Measurements from ENCODE around the gene DNAJB8. TPM values are rescaled to one million over a fixed set of nuclear protein-coding genes. Genes with fewer than 3 reads are reported as not detected.

DNAJB8 gene
- total and polyA plus RNA-seq, 2 donors (not counting 1 experiment from before 2014, with no cell fraction given), result not detected

DNA sequence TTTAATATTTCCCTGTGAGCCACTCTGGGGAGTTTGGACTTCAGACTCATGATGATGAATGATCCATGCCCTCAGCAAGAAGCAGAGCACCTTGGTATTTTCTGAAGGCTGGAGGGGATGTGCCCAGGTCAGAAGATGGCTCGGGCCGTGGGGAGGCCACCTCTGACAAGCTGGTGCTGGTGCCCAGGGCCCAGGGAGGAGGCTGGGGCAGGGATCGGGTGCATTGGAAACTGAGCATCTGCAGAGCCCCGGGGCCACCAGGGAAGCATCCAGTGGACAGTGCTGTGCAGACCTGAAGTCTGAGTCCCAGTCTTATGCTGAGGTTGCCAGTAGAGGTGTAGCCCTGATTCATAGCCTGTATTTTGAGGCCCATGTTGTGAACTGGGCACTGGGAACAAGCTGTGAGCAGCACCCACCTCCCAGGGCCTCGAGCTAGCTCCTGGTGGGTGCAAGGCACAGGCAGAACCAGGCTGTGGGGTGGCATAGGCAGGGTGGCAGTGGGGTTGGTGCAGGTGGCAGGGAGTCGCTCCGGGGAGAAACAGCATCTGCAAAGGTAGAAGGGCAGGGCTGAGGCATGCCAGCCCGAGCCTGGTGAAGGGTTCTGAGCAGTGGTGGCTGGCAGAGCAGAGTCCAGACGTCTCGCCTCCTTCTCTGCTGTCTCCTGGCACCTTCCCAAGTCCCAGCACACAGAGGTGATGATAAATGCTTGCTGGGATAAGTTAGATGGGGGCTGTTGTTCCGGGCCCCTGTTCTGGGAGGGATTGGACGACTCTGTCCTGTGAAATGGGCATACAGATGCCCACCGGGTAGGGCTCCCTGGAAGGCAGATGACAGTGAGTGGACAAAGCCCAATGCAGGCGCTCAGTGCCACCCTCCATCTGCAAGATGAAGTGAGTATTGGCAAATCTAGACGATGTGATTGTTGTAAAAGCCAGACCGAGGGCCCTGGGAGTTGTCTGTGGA, 10.6 kb downstream of the DNAJB8 start:
- no peaks in the 10 kb centered on the region for H3K36me3 ChIP-seq (ENCODE audit: control insufficient read depth, insufficient read depth, low read length)
- H3K27me3 ChIP-seq (ENCODE audit: control insufficient read depth, insufficient read depth, low read length), result peaks cover 22% of the 10 kb centered on the region
- no peaks in the 10 kb centered on the region for H4K20me1 ChIP-seq (ENCODE audit: control insufficient read depth, extremely low read depth, insufficient read depth, low read length)
- H3K9me3 ChIP-seq (ENCODE audit: control insufficient read depth, insufficient read depth, low read depth, low read length), result no peaks in the 10 kb centered on the region
- no peak overlapping the region for H3K9ac ChIP-seq (ENCODE audit: insufficient read depth, low read length)
- H2AFZ ChIP-seq (ENCODE audit: low read length), result no peak overlapping the region
- TF ChIP-seq EZH2 (IDR thresholded peaks at IDR 0.05; ENCODE audit: low read length, missing control alignments), result no peak
- no peak for TF ChIP-seq CTCF (conservative IDR thresholded peaks at IDR 0.05 in 1 of 2, IDR thresholded peaks at IDR 0.05 in 1 of 2; ENCODE audit: low read depth in 1 of 2, low read length in 2 of 2)
- DNase-seq (ENCODE audit: low read depth in 2 of 2), result no peak
- H3K79me2 ChIP-seq (ENCODE audit: control insufficient read depth, insufficient read depth, low read length), result no peaks in the 10 kb centered on the region
- no peak overlapping the region for H3K4me2 ChIP-seq (ENCODE audit: extremely low read depth, insufficient read depth, low read length)
- H3K4me1 ChIP-seq (ENCODE audit: control insufficient read depth, extremely low read depth, insufficient read depth, low read length), result no peaks in the 10 kb centered on the region
- no peak overlapping the region for H3K4me3 ChIP-seq (replicated peaks in 1 of 4; ENCODE audit: control extremely low read depth in 1 of 4, insufficient read depth in 1 of 4, low read depth in 3 of 4, low read length in 4 of 4)
- no peak overlapping the region for H3K27ac ChIP-seq (ENCODE audit: insufficient read depth, low read length)

DNA sequence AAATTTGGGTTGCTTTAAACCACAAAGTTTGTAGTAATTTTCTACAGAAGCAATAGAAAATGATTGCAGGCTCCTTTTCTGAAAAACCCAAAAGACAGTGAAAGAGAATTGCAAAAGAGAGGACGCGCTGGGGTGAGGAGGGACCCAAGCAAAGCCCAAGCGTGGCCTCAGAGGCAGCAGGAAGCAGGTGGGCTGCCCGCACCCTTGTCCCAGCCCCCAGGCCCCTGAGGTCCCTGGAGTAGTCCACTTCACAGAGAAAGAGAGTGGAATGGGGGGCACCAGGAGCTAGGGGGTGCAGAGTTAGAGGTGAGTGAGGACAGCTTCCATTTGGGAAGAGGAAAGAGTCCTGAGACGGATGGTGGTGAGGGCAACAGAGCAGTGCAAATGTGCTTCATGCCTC, 11.6 kb downstream of the DNAJB8 start:
- Histone ChIP-seq H4K20me1 (ENCODE audit: control insufficient read depth, extremely low read depth, insufficient read depth, low read length) (no peaks in the 10 kb centered on the region), H3K4me2 (ENCODE audit: extremely low read depth, insufficient read depth, low read length) (no peak overlapping the region), H3K4me1 (ENCODE audit: control insufficient read depth, extremely low read depth, insufficient read depth, low read length) (no peaks in the 10 kb centered on the region), H2AFZ (ENCODE audit: low read length) (no peak overlapping the region), H3K4me3 (replicated peaks in 1 of 4; ENCODE audit: control extremely low read depth in 1 of 4, insufficient read depth in 1 of 4, low read depth in 3 of 4, low read length in 4 of 4) (no peak overlapping the region), H3K9me3 (ENCODE audit: control insufficient read depth, insufficient read depth, low read depth, low read length) (no peaks in the 10 kb centered on the region), H3K27me3 (ENCODE audit: control insufficient read depth, insufficient read depth, low read length) (peaks cover 22% of the 10 kb centered on the region), H3K36me3 (ENCODE audit: control insufficient read depth, insufficient read depth, low read length) (no peaks in the 10 kb centered on the region), H3K9ac (ENCODE audit: insufficient read depth, low read length) (no peak overlapping the region), H3K79me2 (ENCODE audit: control insufficient read depth, insufficient read depth, low read length) (no peaks in the 10 kb centered on the region), H3K27ac (ENCODE audit: insufficient read depth, low read length) (no peak overlapping the region)
- no peak for DNase-seq (ENCODE audit: low read depth in 2 of 2)
- TF ChIP-seq EZH2 (IDR thresholded peaks at IDR 0.05; ENCODE audit: low read length, missing control alignments), result no peak
- no peak for TF ChIP-seq CTCF (conservative IDR thresholded peaks at IDR 0.05 in 1 of 2, IDR thresholded peaks at IDR 0.05 in 1 of 2; ENCODE audit: low read depth in 1 of 2, low read length in 2 of 2)

GRCh38 chr3:128454310-128454618, 12.4 kb downstream of the DNAJB8 start:
- H3K27me3 ChIP-seq (ENCODE audit: control insufficient read depth, insufficient read depth, low read length), result peaks cover 19% of the 10 kb centered on the region
- no peak overlapping the region for H3K27ac ChIP-seq (ENCODE audit: insufficient read depth, low read length)
- H3K9me3 ChIP-seq (ENCODE audit: control insufficient read depth, insufficient read depth, low read depth, low read length), result no peaks in the 10 kb centered on the region
- H4K20me1 ChIP-seq (ENCODE audit: control insufficient read depth, extremely low read depth, insufficient read depth, low read length), result no peaks in the 10 kb centered on the region
- no peaks in the 10 kb centered on the region for H3K4me1 ChIP-seq (ENCODE audit: control insufficient read depth, extremely low read depth, insufficient read depth, low read length)
- no peak overlapping the region for H3K4me3 ChIP-seq (replicated peaks in 1 of 4; ENCODE audit: control extremely low read depth in 1 of 4, insufficient read depth in 1 of 4, low read depth in 3 of 4, low read length in 4 of 4)
- TF ChIP-seq CTCF (conservative IDR thresholded peaks at IDR 0.05 in 1 of 2, IDR thresholded peaks at IDR 0.05 in 1 of 2; ENCODE audit: low read depth in 1 of 2, low read length in 2 of 2) (no peak), EZH2 (IDR thresholded peaks at IDR 0.05; ENCODE audit: low read length, missing control alignments) (no peak)
- DNase-seq (ENCODE audit: low read depth in 2 of 2), result no peak
- no peak overlapping the region for H2AFZ ChIP-seq (ENCODE audit: low read length)
- no peaks in the 10 kb centered on the region for H3K36me3 ChIP-seq (ENCODE audit: control insufficient read depth, insufficient read depth, low read length)
- no peak overlapping the region for H3K4me2 ChIP-seq (ENCODE audit: extremely low read depth, insufficient read depth, low read length)
- H3K79me2 ChIP-seq (ENCODE audit: control insufficient read depth, insufficient read depth, low read length), result no peaks in the 10 kb centered on the region
- no peak overlapping the region for H3K9ac ChIP-seq (ENCODE audit: insufficient read depth, low read length)

Data from fibroblast of lung (primary cell).